Measurements from ENCODE around the gene ZNF639. TPM values are rescaled to one million over a fixed set of nuclear protein-coding genes. Genes with fewer than 3 reads are reported as not detected.
"Not testable (repeated sequence)": the region's sequence is repeated elsewhere in the genome, so short reads cannot be mapped to it uniquely, and the experiment has no call there.

ZNF639 gene
- total RNA-seq, 6 experiments from 2014 or later = 12.0 to 20.7 (median 14.7) TPM

- intact Hi-C loops (cut with DNase I) = no loop called here
- no peak for DNase-seq
- no peak for ATAC-seq
- Histone ChIP-seq H3K36me3 (no peaks in the 10 kb centered on the region), H3K27ac (no peak overlapping the region), H3K27me3 (no peaks in the 10 kb centered on the region), H3K9me3 (no peaks in the 10 kb centered on the region), H3K4me3 (no peak overlapping the region), H3K4me1 (no peaks in the 10 kb centered on the region)
- WGBS (ENCODE audit: insufficient coverage, low coverage, low lambda C conversion rate, missing lambda C conversion rate) = 74% methylated on average over 2 of the region's 2 CpGs
- TF ChIP-seq POLR2A (IDR thresholded peaks at IDR 0.05) (no peak), CTCF (IDR thresholded peaks at IDR 0.05) (no peak)
These were observed 23.5 kb upstream of the ZNF639 start for GRCh38 chr3:179299316-179299715.

DNA sequence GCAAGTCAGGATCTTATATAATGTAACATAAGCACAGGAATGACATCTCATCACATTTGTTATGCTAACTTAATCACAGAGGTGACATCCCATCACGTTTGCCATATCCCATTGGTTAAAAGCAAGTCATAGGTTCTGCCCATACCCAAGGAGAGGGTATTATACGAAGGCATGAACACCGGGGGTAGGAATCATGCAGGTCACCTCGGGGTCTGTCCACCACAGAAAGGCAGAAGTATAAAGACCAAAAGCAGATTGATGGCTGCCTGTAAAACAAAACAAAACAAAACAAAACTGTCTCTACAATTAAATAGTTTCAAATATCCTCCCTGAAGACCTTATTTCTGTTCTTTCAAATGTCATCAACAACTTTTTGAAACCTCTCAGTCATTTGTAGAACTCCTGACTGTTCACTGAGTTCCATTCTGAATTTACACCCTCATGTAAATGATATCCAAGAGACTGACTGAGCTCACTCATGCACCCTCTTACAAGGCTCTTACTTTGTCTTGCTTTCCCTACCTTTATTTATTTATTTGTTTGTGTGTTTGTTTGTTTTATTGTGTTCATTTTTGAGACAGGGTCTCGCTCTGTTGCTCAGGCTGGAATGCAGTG lies 22.7 kb upstream of the ZNF639 start:
- H3K4me1 ChIP-seq = no peaks in the 10 kb centered on the region
- ATAC-seq (no peak), DNase-seq (no peak)
- H3K27ac ChIP-seq = no peak overlapping the region
- H3K4me3 ChIP-seq = no peak overlapping the region
- intact Hi-C loops (cut with DNase I) = no loop called here
- no peaks in the 10 kb centered on the region for H3K27me3 ChIP-seq
- no peaks in the 10 kb centered on the region for H3K36me3 ChIP-seq
- WGBS (ENCODE audit: insufficient coverage, low coverage, low lambda C conversion rate, missing lambda C conversion rate) = 73% methylated on average over 5 of the region's 5 CpGs
- no peaks in the 10 kb centered on the region for H3K9me3 ChIP-seq
- no peak for TF ChIP-seq CTCF (IDR thresholded peaks at IDR 0.05)
- TF ChIP-seq POLR2A (IDR thresholded peaks at IDR 0.05) = no peak

DNA sequence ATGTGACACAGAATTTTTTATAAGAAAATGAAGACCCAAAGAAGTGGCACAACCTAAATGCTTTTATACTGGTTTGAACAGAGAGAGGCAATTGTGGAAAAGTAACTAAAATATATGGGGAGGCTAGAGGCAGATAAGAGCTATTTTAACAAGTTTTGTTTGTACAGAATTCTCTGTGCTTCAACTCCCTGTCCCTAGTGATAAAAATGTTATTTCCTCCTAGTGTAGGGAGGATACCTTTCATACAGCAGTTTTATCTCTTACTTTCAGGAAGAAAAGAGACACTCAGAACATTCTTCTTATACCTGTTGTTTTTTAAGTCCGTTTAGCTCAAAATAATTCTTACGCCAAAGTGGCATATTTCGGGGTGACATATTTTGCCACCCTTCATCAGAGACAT lies 21.2 kb upstream of the ZNF639 start:
- WGBS (ENCODE audit: insufficient coverage, low coverage, low lambda C conversion rate, missing lambda C conversion rate) = 67% methylated on average over 3 of the region's 3 CpGs

GRCh38 chr3:179302111-179302510 lies 20.7 kb upstream of the ZNF639 start:
- H3K27me3 ChIP-seq = no peaks in the 10 kb centered on the region
- no peak for TF ChIP-seq POLR2A (IDR thresholded peaks at IDR 0.05)
- TF ChIP-seq CTCF (IDR thresholded peaks at IDR 0.05) = no peak
- ATAC-seq (no peak), DNase-seq (no peak)
- intact Hi-C loops (cut with DNase I) = no loop called here
- WGBS (ENCODE audit: insufficient coverage, low coverage, low lambda C conversion rate, missing lambda C conversion rate) = 76% methylated on average over 4 of the region's 7 CpGs
- H3K4me3 ChIP-seq = no peak overlapping the region
- H3K9me3 ChIP-seq = no peaks in the 10 kb centered on the region
- H3K27ac ChIP-seq = no peak overlapping the region
- no peaks in the 10 kb centered on the region for H3K4me1 ChIP-seq
- no peaks in the 10 kb centered on the region for H3K36me3 ChIP-seq

More for the DNA sequence above, 21.2 kb upstream of the ZNF639 start:
- Histone ChIP-seq H3K4me3 (no peak overlapping the region), H3K9me3 (no peaks in the 10 kb centered on the region), H3K4me1 (no peaks in the 10 kb centered on the region), H3K27ac (no peak overlapping the region), H3K36me3 (no peaks in the 10 kb centered on the region), H3K27me3 (no peaks in the 10 kb centered on the region)
- TF ChIP-seq CTCF (IDR thresholded peaks at IDR 0.05) (no peak), POLR2A (IDR thresholded peaks at IDR 0.05) (no peak)
- ATAC-seq (no peak), DNase-seq (no peak)
- intact Hi-C loops (cut with DNase I) = no loop called here

DNA sequence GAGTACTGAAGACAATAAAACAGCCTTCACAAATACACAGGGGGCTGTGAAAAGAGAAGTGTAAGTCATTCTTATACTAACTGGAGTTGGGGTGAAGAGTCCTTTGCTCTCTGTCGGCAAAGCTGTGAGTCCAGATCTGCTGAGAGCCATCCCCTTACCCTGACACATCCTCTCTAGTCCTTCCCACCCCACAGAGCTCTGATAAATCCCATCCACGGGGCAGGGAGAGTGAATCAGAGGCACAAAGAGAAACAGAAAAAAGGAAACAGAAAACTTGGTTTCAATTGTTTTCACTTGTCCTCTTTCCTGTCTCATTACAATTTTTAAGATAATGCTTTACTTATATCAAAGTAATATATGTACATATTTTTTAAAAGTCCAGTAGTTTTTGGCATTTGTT lies 18.2 kb upstream of the ZNF639 start:
- Histone ChIP-seq H3K27ac (no peak overlapping the region), H3K27me3 (no peaks in the 10 kb centered on the region), H3K36me3 (no peaks in the 10 kb centered on the region), H3K4me1 (no peaks in the 10 kb centered on the region), H3K4me3 (no peak overlapping the region), H3K9me3 (no peaks in the 10 kb centered on the region)
- ATAC-seq (no peak), DNase-seq (no peak)
- TF ChIP-seq CTCF (IDR thresholded peaks at IDR 0.05) = no peak
- TF ChIP-seq POLR2A (IDR thresholded peaks at IDR 0.05) = no peak
- intact Hi-C loops (cut with DNase I) = no loop called here
- 4% methylated on average over 2 of the region's 2 CpGs for WGBS (ENCODE audit: insufficient coverage, low coverage, low lambda C conversion rate, missing lambda C conversion rate)

- H3K4me1 ChIP-seq; ATAC-seq; H3K4me3 ChIP-seq; DNase-seq; H3K27ac ChIP-seq; H3K27me3 ChIP-seq; H3K9me3 ChIP-seq; H3K36me3 ChIP-seq; intact Hi-C loops (cut with DNase I): not testable (repeated sequence)
- 90% methylated on average over 2 of the region's 2 CpGs for WGBS (ENCODE audit: insufficient coverage, low coverage, low lambda C conversion rate, missing lambda C conversion rate)
These were observed 15.5 kb upstream of the ZNF639 start for GRCh38 chr3:179307362-179307761.

All from right lobe of liver (tissue), 6 donors.